ENCODE results near the gene TLK2. TPM values are rescaled to one million over a fixed set of nuclear protein-coding genes. Genes with fewer than 3 reads are reported as not detected.
A peak's percentile ranks its signal among the peaks of the same experiment; 100 is the strongest.
"Not testable (repeated sequence)": the region's sequence is repeated elsewhere in the genome, so short reads cannot be mapped to it uniquely, and the experiment has no call there.

Gene TLK2
- polyA plus RNA-seq, 1 of the 3 experiments (the other 2 are of a cell fraction) = 51.9 TPM

- POLR2A ChIA-PET; H3K27me3 ChIP-seq (ENCODE audit: insufficient read depth); CTCF ChIA-PET; H3K9me2 ChIP-seq; H3K9me3 ChIP-seq: not testable (repeated sequence)
- Histone ChIP-seq H3K4me3 (ENCODE audit: low read depth in 2 of 2, low read length in 1 of 2) (peak overlapping the region; percentile 71 to 82), H4K20me1 (ENCODE audit: insufficient read depth) (peaks cover 31% of the 10 kb centered on the region), H3K4me2 (peak overlapping the region; percentile 92), H3F3A (replicated peaks; ENCODE audit: insufficient read depth) (peaks cover 20% of the 10 kb centered on the region), H3K9ac (peak overlapping the region; percentile 88), H3K4me1 (ENCODE audit: control insufficient read depth in 1 of 2, insufficient read depth in 2 of 2, low read depth in 1 of 2, low read length in 1 of 2) (peaks cover 7 to 13% of the 10 kb centered on the region in 2 experiments; a peak in 3 of 4 replicates), H3K79me2 (ENCODE audit: insufficient read depth) (peaks cover 92% of the 10 kb centered on the region), H3K27ac (ENCODE audit: low read depth in 2 of 2, low read length in 1 of 2) (peak overlapping the region; percentile 67 to 81), H2AFZ (ENCODE audit: low read depth) (0 out of 2 replicates have a peak overlapping the region, but pooled peaks have one; percentile 53), H3K36me3 (replicated peaks in 1 of 2; ENCODE audit: control insufficient read depth in 1 of 2, insufficient read depth in 2 of 2, low read length in 1 of 2) (peaks cover 11 to 24% of the 10 kb centered on the region in 2 experiments)
- TF ChIP-seq SIN3A (IDR thresholded peaks at IDR 0.05; ENCODE audit: borderline replicate concordance, low read depth, low read length) = 0 out of 2 replicates have a peak, but pooled peaks have one; percentile 16
- DNase-seq = peak; percentile 34
- 2% methylated on average over 16 of the region's 22 CpGs for WGBS (ENCODE audit: low lambda C conversion rate)
These were observed 1.1 kb downstream of the TLK2 start for GRCh38 chr17:62479639-62480258.

DNA sequence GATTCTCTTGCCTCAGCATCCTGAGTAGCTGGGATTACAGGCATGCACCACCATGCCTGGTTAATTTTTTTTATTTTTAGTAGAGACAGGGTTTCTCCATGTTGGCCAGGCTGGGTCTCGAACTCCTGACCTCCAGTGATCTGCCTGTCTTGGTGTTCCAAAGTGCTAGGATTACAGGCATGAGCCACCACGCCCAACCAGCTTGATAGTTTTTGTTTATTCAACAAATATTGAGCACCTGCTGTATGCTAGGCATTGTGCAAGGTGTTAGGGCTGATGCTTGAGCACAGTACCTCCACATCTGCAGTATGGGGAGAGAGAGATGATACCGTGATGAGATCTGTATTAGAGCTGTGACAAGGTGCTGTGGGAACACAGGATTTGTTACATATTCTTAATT is 3.9 kb downstream of the TLK2 start:
- H3K9me3 ChIP-seq; H3K4me2 ChIP-seq; H3K9ac ChIP-seq; H3K27me3 ChIP-seq (ENCODE audit: insufficient read depth); POLR2A ChIA-PET; H3K4me1 ChIP-seq (ENCODE audit: control insufficient read depth in 1 of 2, insufficient read depth in 2 of 2, low read depth in 1 of 2, low read length in 1 of 2); H2AFZ ChIP-seq (ENCODE audit: low read depth); H3K27ac ChIP-seq (ENCODE audit: low read depth in 2 of 2, low read length in 1 of 2); DNase-seq; H3K4me3 ChIP-seq (ENCODE audit: low read depth in 2 of 2, low read length in 1 of 2); H3K9me2 ChIP-seq: not testable (repeated sequence)
- H3K36me3 ChIP-seq (replicated peaks in 1 of 2; ENCODE audit: control insufficient read depth in 1 of 2, insufficient read depth in 2 of 2, low read length in 1 of 2) = peaks cover 11 to 24% of the 10 kb centered on the region in 2 experiments
- WGBS (ENCODE audit: low lambda C conversion rate) = 92% methylated on average over 3 of the region's 3 CpGs
- CTCF ChIA-PET = interaction anchor here (1.1 kb wide), 1 partner anchor 61 kb away, joined by 4 read pairs; no protein-coding TSS in a partner anchor
- peaks cover 55% of the 10 kb centered on the region for H4K20me1 ChIP-seq (ENCODE audit: insufficient read depth)
- H3K79me2 ChIP-seq (ENCODE audit: insufficient read depth) = peaks cover 92% of the 10 kb centered on the region
- peaks cover 16% of the 10 kb centered on the region for H3F3A ChIP-seq (replicated peaks; ENCODE audit: insufficient read depth)

GRCh38 chr17:62490990-62491389 is 12.4 kb downstream of the TLK2 start:
- H3K9ac ChIP-seq; DNase-seq; H3K4me3 ChIP-seq (ENCODE audit: low read depth in 2 of 2, low read length in 1 of 2); H3K27ac ChIP-seq (ENCODE audit: low read depth in 2 of 2, low read length in 1 of 2); H3K4me1 ChIP-seq (ENCODE audit: control insufficient read depth in 1 of 2, insufficient read depth in 2 of 2, low read depth in 1 of 2, low read length in 1 of 2); H3K4me2 ChIP-seq; H3K27me3 ChIP-seq (ENCODE audit: insufficient read depth); H3K9me2 ChIP-seq; POLR2A ChIA-PET; H2AFZ ChIP-seq (ENCODE audit: low read depth); H3K9me3 ChIP-seq: not testable (repeated sequence)
- peaks cover 0 to 49% of the 10 kb centered on the region in 2 experiments for H3K36me3 ChIP-seq (replicated peaks in 1 of 2; ENCODE audit: control insufficient read depth in 1 of 2, insufficient read depth in 2 of 2, low read length in 1 of 2)
- peaks cover 100% of the 10 kb centered on the region for H3K79me2 ChIP-seq (ENCODE audit: insufficient read depth)
- H4K20me1 ChIP-seq (ENCODE audit: insufficient read depth) = peaks cover 95% of the 10 kb centered on the region
- peaks cover 15% of the 10 kb centered on the region for H3F3A ChIP-seq (replicated peaks; ENCODE audit: insufficient read depth)
- CTCF ChIA-PET = interaction anchor here (0.6 kb wide), 1 partner anchor 28 kb away, joined by 3 read pairs; no protein-coding TSS in a partner anchor
- WGBS (ENCODE audit: low lambda C conversion rate) = 95% methylated on average over 1 of the region's 1 CpG

DNA sequence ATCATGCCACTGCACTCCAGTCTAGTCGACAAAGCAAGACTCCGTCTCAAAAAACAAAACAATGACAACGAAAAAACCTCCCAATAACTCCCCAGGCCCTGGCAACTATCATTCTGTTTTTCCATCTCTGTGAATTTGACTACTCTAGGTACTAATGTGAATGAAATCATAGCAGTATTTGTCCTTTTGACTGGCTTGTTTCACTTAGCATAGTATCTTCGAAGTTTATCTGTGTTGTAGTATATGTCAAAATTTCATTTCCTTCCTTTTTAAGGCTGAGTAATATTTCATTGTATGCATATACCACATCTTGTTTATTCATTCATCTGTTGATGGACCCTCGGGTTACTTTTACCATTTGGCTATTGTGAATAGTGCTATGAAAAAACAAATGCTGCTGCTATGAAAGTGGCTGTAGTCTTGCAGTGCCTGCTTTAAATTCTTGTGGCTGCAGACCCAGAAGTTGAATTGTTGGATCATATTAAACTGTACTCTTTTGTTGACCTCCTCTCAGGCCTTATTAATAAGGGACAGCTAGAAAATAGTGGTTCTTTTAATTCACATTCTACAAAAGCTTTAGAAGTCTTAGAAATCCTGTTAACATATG is 14.5 kb downstream of the TLK2 start:
- H3K4me2 ChIP-seq; H3K4me1 ChIP-seq (ENCODE audit: control insufficient read depth in 1 of 2, insufficient read depth in 2 of 2, low read depth in 1 of 2, low read length in 1 of 2); H2AFZ ChIP-seq (ENCODE audit: low read depth); H3K9me2 ChIP-seq; H3K27ac ChIP-seq (ENCODE audit: low read depth in 2 of 2, low read length in 1 of 2); H3K4me3 ChIP-seq (ENCODE audit: low read depth in 2 of 2, low read length in 1 of 2); H3K9me3 ChIP-seq; CTCF ChIA-PET; DNase-seq; H3K27me3 ChIP-seq (ENCODE audit: insufficient read depth); POLR2A ChIA-PET; H3K9ac ChIP-seq: not testable (repeated sequence)
- peaks cover 0 to 44% of the 10 kb centered on the region in 2 experiments for H3K36me3 ChIP-seq (replicated peaks in 1 of 2; ENCODE audit: control insufficient read depth in 1 of 2, insufficient read depth in 2 of 2, low read length in 1 of 2)
- peaks cover 17% of the 10 kb centered on the region for H3F3A ChIP-seq (replicated peaks; ENCODE audit: insufficient read depth)
- H3K79me2 ChIP-seq (ENCODE audit: insufficient read depth) = peaks cover 100% of the 10 kb centered on the region
- H4K20me1 ChIP-seq (ENCODE audit: insufficient read depth) = peaks cover 96% of the 10 kb centered on the region
- whole genome bisulfite sequencing (ENCODE audit: low lambda C conversion rate) = 89% methylated on average over 5 of the region's 5 CpGs

GRCh38 chr17:62494073-62494472 is 15.4 kb downstream of the TLK2 start:
- H3K4me1 ChIP-seq (ENCODE audit: control insufficient read depth in 1 of 2, insufficient read depth in 2 of 2, low read depth in 1 of 2, low read length in 1 of 2); H2AFZ ChIP-seq (ENCODE audit: low read depth); H3K27ac ChIP-seq (ENCODE audit: low read depth in 2 of 2, low read length in 1 of 2); H3K4me3 ChIP-seq (ENCODE audit: low read depth in 2 of 2, low read length in 1 of 2); CTCF ChIA-PET; H3K9me2 ChIP-seq; H3K27me3 ChIP-seq (ENCODE audit: insufficient read depth); H3K9ac ChIP-seq; DNase-seq; H3K9me3 ChIP-seq; H3K4me2 ChIP-seq; POLR2A ChIA-PET: not testable (repeated sequence)
- H4K20me1 ChIP-seq (ENCODE audit: insufficient read depth) = peaks cover 96% of the 10 kb centered on the region
- H3K36me3 ChIP-seq (replicated peaks in 1 of 2; ENCODE audit: control insufficient read depth in 1 of 2, insufficient read depth in 2 of 2, low read length in 1 of 2) = peaks cover 0 to 44% of the 10 kb centered on the region in 2 experiments
- peaks cover 100% of the 10 kb centered on the region for H3K79me2 ChIP-seq (ENCODE audit: insufficient read depth)
- over 99% methylated on average over 7 of the region's 7 CpGs for WGBS (ENCODE audit: low lambda C conversion rate)
- H3F3A ChIP-seq (replicated peaks; ENCODE audit: insufficient read depth) = peaks cover 19% of the 10 kb centered on the region

DNA sequence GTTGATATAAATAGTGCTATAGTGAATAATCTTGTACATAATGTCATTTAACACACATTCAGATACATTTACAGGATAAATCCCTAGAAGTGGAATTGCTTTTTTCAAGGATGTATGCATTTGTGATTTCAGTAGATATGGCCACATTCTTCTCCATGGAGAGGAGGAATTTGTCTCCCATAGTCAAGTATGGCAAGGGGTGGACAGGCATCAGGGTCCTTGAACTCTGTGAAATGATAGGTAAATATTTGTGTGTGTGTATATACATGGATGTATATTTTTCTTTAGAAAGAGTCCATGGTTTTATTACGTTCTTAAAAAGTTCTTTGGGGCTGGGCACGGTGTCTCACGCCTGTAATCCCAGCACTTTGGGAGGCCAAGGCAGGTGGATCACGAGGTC is 17.7 kb downstream of the TLK2 start:
- 95% methylated on average over 4 of the region's 4 CpGs for WGBS (ENCODE audit: low lambda C conversion rate)
- DNase-seq; H3K27ac ChIP-seq (ENCODE audit: low read depth in 2 of 2, low read length in 1 of 2); H3K27me3 ChIP-seq (ENCODE audit: insufficient read depth); POLR2A ChIA-PET; H3K9me3 ChIP-seq; CTCF ChIA-PET; H3K9me2 ChIP-seq; H3K9ac ChIP-seq; H3K4me2 ChIP-seq; H3K4me3 ChIP-seq (ENCODE audit: low read depth in 2 of 2, low read length in 1 of 2); H3K4me1 ChIP-seq (ENCODE audit: control insufficient read depth in 1 of 2, insufficient read depth in 2 of 2, low read depth in 1 of 2, low read length in 1 of 2); H2AFZ ChIP-seq (ENCODE audit: low read depth): not testable (repeated sequence)
- Histone ChIP-seq H3K79me2 (ENCODE audit: insufficient read depth) (peaks cover 98% of the 10 kb centered on the region), H4K20me1 (ENCODE audit: insufficient read depth) (peaks cover 89% of the 10 kb centered on the region), H3F3A (replicated peaks; ENCODE audit: insufficient read depth) (peaks cover 24% of the 10 kb centered on the region), H3K36me3 (replicated peaks in 1 of 2; ENCODE audit: control insufficient read depth in 1 of 2, insufficient read depth in 2 of 2, low read length in 1 of 2) (peaks cover 0 to 35% of the 10 kb centered on the region in 2 experiments)

Measured in SK-N-SH (cell line).